Tibial artery (tissue), 4 donors: ENCODE results near the gene PDLIM1.

Experiments used
- DNase-seq, 2 donors: peaks; one replicate each; pipeline ENCODE4 v3.0.0-alpha.2; 2019
- H3K27ac ChIP-seq, 2 donors: fragments of 200-600 bp; sonication (generic) in 1 of 2; 1 replicate in 1 of 2; 2 replicates in 1 of 2; pipeline ENCODE4 v1.5.1; 2018 to 2019; ENCODE audit warnings: mild to moderate bottlenecking in 1 of 2
- H3K27me3 ChIP-seq, 2 donors: fragments of 200-600 bp; sonication (generic) in 1 of 2; one replicate each; pipeline versions ENCODE4 v1.5.1 to v1.6.0; 2016 to 2019
- H3K36me3 ChIP-seq, 3 donors: fragments of 200-600 bp; sonication (generic) in 2 of 3; one replicate each; pipeline ENCODE4 v1.5.1; 2016 to 2019; ENCODE audit warnings: mild to moderate bottlenecking in 2 of 3
- H3K4me1 ChIP-seq, 4 donors: fragments of 200-600 bp; sonication (generic) in 2 of 4; 1 replicate in 3 of 4; 2 replicates in 1 of 4; pipeline ENCODE4 v1.5.1; 2016 to 2019
- H3K4me3 ChIP-seq, 2 donors: fragments of 200-600 bp; sonication (generic) in 1 of 2; 1 replicate in 1 of 2; 2 replicates in 1 of 2; pipeline ENCODE4 v1.5.1; 2018 to 2019; ENCODE audit warnings: mild to moderate bottlenecking in 2 of 2
- H3K9me3 ChIP-seq, 3 donors: fragments of 200-600 bp; sonication (generic) in 1 of 3; one replicate each; pipeline ENCODE4 v1.5.1; 2016 to 2019
- intact Hi-C: fragments of 100-400 bp; cut with DNase I; formaldehyde crosslinking; loops from one replicate; pipeline ENCODE4 v1.15.0; 2023; ENCODE audit warnings: low total_unique reads
- TF ChIP-seq, protein P1 (sequence below), 2 experiments: fragments of 200-600 bp in 1 of 2; fragments of 450-650 bp in 1 of 2; IDR thresholded peaks; one replicate each; pipeline ENCODE4 v1.5.1; 2017 to 2019; ENCODE audit warnings: antibody characterized with exemption in 2 of 2, mild to moderate bottlenecking in 1 of 2, moderate library complexity in 1 of 2

Gene PDLIM1

GRCh38 chr10:95334805-95335144 is 44.0 kb upstream of the PDLIM1 start:
- H3K9me3 ChIP-seq = no peaks in the 10 kb centered on the region
- no peak overlapping the region for H3K4me3 ChIP-seq
- no peaks in the 10 kb centered on the region for H3K27me3 ChIP-seq
- H3K36me3 ChIP-seq = peaks cover 87 to 90% (median 87%) of the 10 kb centered on the region in 3 donors
- peaks cover 6 to 87% (median 32%) of the 10 kb centered on the region in 4 donors for H3K4me1 ChIP-seq
- peak overlapping the region; percentile 82 for H3K27ac ChIP-seq
- no peak for DNase-seq
- intact Hi-C loops = no loop called here
- TF ChIP-seq, protein P1, sequence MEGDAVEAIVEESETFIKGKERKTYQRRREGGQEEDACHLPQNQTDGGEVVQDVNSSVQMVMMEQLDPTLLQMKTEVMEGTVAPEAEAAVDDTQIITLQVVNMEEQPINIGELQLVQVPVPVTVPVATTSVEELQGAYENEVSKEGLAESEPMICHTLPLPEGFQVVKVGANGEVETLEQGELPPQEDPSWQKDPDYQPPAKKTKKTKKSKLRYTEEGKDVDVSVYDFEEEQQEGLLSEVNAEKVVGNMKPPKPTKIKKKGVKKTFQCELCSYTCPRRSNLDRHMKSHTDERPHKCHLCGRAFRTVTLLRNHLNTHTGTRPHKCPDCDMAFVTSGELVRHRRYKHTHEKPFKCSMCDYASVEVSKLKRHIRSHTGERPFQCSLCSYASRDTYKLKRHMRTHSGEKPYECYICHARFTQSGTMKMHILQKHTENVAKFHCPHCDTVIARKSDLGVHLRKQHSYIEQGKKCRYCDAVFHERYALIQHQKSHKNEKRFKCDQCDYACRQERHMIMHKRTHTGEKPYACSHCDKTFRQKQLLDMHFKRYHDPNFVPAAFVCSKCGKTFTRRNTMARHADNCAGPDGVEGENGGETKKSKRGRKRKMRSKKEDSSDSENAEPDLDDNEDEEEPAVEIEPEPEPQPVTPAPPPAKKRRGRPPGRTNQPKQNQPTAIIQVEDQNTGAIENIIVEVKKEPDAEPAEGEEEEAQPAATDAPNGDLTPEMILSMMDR (IDR thresholded peaks at IDR 0.05) = no peak

- TF ChIP-seq, protein P1 (IDR thresholded peaks at IDR 0.05) = no peak
- H3K4me1 ChIP-seq = peaks cover 6 to 85% (median 32%) of the 10 kb centered on the region in 4 donors
- intact Hi-C loops = no loop called here
- no peaks in the 10 kb centered on the region for H3K9me3 ChIP-seq
- H3K36me3 ChIP-seq = peaks cover 86 to 90% (median 87%) of the 10 kb centered on the region in 3 donors
- no peak overlapping the region for H3K4me3 ChIP-seq
- DNase-seq = peak; percentile 85 to 88
- no peaks in the 10 kb centered on the region for H3K27me3 ChIP-seq
- H3K27ac ChIP-seq = peak overlapping the region; percentile 82
Observed at GRCh38 chr10:95333997-95334804, 43.4 kb upstream of the PDLIM1 start.

- DNase-seq = no peak
- H3K9me3 ChIP-seq = no peaks in the 10 kb centered on the region
- TF ChIP-seq, protein P1 (IDR thresholded peaks at IDR 0.05) = no peak
- H3K4me1 ChIP-seq = peaks cover 6 to 79% (median 34%) of the 10 kb centered on the region in 4 donors
- no peaks in the 10 kb centered on the region for H3K27me3 ChIP-seq
- no peak overlapping the region for H3K4me3 ChIP-seq
- intact Hi-C loops = no loop called here
- peak overlapping the region; percentile 18 to 82 for H3K27ac ChIP-seq
- peaks cover 84 to 87% (median 85%) of the 10 kb centered on the region in 3 donors for H3K36me3 ChIP-seq
Observed at GRCh38 chr10:95332666-95333249, 42.0 kb upstream of the PDLIM1 start.

DNA sequence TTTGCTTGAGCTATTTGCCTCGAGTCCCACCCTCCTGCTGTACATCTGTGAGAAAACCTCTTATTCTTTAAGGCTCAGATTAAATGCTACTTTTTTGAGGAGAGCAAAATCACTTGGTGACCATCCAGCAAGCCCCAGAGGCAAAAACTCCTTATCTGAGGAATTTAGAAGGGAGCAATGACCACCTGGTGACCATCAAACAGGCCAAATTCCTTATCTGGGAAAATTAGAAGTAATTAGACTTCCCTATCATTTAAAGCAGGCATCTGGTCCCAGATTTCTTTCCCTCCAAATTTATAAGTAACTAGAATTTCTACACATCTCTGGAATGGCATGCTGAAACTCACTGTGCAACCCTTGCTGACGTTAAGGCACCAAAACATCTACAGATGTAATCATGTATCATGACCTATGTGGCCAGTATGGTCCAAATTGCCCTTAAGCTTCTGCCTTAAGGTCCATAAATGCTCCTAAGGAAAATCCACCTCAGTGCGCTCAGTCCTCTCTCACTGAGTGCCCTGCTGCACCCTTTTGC is 40.9 kb upstream of the PDLIM1 start:
- no peaks in the 10 kb centered on the region for H3K27me3 ChIP-seq
- H3K36me3 ChIP-seq = peaks cover 80 to 87% (median 85%) of the 10 kb centered on the region in 3 donors
- H3K27ac ChIP-seq = peak overlapping the region in 1 of 2 donors; percentile 33
- peaks cover 6 to 68% (median 34%) of the 10 kb centered on the region in 4 donors for H3K4me1 ChIP-seq
- DNase-seq = no peak
- H3K9me3 ChIP-seq = no peaks in the 10 kb centered on the region
- TF ChIP-seq, protein P1 (IDR thresholded peaks at IDR 0.05) = no peak
- intact Hi-C loops = no loop called here
- H3K4me3 ChIP-seq = no peak overlapping the region

- H3K27me3 ChIP-seq = no peaks in the 10 kb centered on the region
- TF ChIP-seq, protein P1 (IDR thresholded peaks at IDR 0.05) = no peak
- H3K9me3 ChIP-seq = no peaks in the 10 kb centered on the region
- no peak for DNase-seq
- H3K4me1 ChIP-seq = peaks cover 6 to 61% (median 28%) of the 10 kb centered on the region in 4 donors
- H3K27ac ChIP-seq = peak overlapping the region in 1 of 2 donors; percentile 33
- intact Hi-C loops = no loop called here
- H3K4me3 ChIP-seq = no peak overlapping the region
- peaks cover 80 to 87% (median 84%) of the 10 kb centered on the region in 3 donors for H3K36me3 ChIP-seq
Observed at GRCh38 chr10:95330966-95331453, 40.2 kb upstream of the PDLIM1 start.
